HG03565 (cell line): ENCODE results near the gene CTSW.
"Not testable (repeated sequence)": the region's sequence is repeated elsewhere in the genome, so short reads cannot be mapped to it uniquely, and the experiment has no call there.

Source experiments
- ATAC-seq: cut with Tn5 transposase; IDR thresholded peaks from one replicate; pipeline ENCODE4 v1.9.1; 2021; ENCODE audit warnings: mild to moderate bottlenecking, moderate library complexity; ENCODE audit not compliant: unreplicated experiment

CTSW gene

DNA sequence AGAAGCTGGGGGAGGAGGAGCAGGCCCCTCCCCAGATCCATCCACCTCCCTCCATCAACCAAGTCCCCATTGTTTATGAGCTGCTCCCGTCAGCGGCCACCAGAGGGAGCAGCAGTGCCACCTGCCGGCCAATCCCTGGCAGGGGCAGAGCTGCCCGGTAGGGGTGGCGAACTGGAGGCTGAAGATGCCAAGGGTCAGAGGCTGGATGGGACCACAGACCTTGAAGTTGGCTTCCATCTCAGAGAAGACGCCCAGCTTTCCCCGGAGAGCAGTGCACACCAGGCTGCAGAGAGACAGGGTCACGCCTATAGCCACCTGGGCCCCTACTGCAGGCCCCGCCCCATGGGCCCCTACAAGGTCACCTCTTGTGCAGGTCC, 5.1 kb downstream of the CTSW start:
- ATAC-seq, result peak; percentile 28

DNA sequence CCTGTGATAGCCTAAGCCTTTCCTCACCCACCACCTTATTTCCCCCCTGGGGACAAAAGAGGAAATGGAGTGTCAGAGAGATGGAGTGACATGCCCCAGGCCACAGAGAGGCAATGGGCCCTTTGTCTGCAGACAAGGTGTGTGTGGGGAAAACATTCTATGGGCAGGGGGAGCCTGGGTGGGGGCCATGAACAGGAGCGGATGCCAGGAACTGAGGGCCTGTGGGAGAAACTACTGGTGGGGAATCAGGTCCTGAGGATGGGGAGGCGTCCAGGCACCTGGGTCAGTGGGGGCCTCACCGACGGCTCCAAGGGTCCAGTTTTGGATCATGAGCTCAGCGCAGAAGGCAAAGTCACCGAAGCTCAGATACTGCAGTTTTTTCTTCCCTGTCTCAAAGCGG, 5.6 kb downstream of the CTSW start:
- ATAC-seq, result no peak

DNA sequence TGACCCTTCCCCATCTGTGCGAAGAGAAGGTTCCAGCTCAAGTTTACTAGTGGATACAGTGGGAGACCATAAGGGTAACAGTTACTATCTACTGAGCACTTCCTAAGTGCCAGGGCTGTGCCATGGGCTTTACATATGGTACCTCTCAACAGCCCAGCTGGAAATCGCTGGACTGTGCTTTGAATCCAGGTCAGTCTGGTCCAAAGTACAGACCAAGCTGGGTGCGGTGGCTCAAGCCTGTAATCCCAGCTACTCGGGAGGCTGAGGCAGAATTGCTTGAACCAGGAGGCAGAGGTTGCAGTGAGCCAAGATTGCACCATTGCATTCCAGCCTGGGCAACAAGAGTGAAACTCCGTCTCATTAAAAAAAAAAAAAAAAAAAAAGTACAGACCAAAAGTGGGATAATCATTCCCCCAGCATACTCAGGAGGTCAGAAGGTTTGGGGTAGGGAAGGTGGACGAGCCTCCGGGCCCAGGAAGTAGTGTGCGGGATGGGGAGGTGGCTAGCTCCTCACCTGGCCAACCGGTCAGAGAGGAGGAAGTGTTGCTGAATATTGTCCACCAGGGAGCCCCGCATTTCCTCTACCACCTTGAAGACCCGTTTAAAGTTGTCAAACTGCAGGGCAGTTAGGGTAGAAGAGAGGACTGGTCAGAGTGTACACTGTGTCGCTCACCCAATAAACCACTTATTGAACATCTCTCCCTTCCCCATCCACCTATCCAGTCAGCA, 6.3 kb downstream of the CTSW start:
- ATAC-seq, result no peak

DNA sequence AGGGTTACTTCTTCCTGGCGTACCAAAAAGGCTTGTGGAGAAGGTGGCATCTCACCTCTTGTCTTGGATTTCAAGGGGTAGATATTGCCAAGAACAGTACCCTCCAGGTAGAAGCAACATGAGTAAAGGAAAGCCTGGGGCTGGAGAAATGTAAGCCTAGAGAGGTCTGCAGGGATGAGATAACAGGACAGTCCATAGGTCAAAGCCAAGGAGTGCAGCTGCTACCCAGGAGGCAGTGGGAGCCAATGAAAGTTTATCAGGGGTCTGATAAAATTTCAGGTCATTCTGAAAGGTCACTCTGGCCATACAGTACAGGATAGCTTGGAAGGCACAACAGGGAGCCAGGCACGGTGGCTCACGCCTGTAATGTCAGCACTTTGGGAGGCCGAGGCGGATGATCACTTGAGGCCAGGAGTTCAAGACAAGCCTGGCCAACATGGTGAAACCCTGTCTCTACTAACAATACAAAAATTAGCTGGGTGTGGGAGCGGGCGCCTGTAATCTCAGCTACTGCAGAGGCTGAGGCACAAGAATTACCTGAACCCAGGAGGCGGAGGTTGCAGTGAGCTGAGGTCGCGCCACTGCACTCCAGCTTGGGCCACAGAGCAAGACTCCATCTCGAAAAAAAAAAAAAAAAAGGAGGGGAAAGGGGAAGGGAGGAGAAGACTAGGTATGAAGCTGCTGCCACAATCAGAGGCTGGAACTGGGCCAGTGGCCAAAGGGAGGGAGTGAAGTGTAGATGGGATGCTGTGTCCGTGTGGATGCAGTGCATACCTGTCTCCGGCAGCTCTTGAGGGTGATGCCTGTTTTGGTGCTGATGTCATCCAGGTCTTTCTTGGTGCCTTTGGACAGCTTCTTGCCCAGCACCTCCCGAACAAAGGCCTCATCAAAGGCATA, 7.4 kb downstream of the CTSW start:
- no peak for ATAC-seq

DNA sequence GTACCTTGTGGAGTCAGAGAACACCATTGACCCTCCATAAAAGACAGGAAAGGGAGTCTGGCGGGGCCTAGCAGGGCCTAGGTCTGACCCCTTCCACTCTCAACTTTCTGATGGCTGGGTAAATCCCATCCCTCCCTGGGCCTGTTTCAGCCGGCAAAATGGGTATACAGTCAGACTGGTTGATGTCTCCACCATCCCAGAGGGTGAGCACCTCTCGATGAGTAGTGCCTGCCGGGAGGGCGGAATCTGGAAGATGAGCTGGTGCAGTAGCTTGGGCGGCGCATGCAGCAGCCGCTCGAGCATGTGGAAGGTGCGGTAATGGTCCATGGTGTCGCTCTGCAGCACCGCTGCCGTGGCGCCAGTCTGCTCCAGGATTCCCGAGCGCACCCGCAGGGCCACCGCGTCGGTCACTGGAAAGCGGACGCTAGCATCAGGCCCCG, 8.1 kb downstream of the CTSW start:
- ATAC-seq, result no peak

GRCh38 chr11:65888163-65888814, 8.7 kb downstream of the CTSW start, which contains the start of gene FIBP:
FIBP (minus strand) TSS chr11:65888471; CDS start chr11:65888418, 53 bp downstream.
- peak; percentile 31 for ATAC-seq

GRCh38 chr11:65890324-65891218, 10.9 kb downstream of the CTSW start, which contains the start of gene CCDC85B:
CCDC85B (plus strand) TSS chr11:65890673; CDS start chr11:65890784, 111 bp downstream.
- ATAC-seq, result peak; percentile 42

- no peak for ATAC-seq
Observed at GRCh38 chr11:65891219-65892136, 11.8 kb downstream of the CTSW start.

DNA sequence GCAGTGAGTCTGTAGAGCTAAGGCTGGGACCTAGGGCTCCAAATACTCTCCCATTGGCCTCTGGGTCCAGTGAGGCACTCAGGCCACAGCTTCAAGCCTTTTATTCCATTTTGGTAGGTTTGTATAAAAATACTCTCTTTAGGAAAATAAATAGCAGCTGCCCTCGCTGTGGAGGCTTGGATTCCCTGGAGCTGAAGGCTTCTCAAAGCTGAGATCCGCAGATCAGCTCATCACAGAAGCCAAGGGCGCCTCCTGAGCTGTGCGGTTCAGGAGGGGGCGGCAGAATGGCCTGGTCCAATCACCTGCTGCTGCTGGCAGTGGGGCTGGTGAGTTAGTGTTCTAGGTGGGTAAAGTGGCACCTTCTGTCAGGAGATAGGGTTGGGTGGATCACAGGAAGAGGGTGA, 12.5 kb downstream of the CTSW start:
- not testable (repeated sequence) for ATAC-seq

- no peak for ATAC-seq
Observed at GRCh38 chr11:65892661-65893317, 13.2 kb downstream of the CTSW start.

- ATAC-seq, result no peak
Observed at GRCh38 chr11:65894034-65894591, 14.5 kb downstream of the CTSW start.

DNA sequence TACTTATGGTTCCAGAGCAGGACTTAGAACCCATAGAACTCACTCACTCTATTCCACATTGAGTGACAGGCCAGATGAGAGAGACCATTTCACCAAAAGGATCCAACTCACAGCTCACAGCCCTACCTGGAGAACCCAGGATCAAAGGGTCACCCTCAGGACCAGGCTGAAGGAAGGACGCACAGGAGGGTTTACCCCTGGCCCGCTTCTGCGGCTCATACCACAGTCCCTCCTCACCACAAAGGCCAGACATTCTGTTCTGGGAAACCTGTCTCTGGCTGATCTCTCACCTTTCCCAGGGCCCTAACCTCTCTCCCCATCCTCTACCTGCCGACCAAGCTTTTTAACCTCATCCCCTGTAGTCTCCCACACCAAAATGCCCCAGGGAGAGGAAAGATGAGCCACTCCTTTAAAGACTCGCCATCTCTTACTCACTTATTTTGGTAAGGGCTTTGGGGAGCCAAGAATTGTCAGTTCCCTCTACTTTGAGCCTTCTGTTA, 15.9 kb downstream of the CTSW start:
- ATAC-seq, result no peak

DNA sequence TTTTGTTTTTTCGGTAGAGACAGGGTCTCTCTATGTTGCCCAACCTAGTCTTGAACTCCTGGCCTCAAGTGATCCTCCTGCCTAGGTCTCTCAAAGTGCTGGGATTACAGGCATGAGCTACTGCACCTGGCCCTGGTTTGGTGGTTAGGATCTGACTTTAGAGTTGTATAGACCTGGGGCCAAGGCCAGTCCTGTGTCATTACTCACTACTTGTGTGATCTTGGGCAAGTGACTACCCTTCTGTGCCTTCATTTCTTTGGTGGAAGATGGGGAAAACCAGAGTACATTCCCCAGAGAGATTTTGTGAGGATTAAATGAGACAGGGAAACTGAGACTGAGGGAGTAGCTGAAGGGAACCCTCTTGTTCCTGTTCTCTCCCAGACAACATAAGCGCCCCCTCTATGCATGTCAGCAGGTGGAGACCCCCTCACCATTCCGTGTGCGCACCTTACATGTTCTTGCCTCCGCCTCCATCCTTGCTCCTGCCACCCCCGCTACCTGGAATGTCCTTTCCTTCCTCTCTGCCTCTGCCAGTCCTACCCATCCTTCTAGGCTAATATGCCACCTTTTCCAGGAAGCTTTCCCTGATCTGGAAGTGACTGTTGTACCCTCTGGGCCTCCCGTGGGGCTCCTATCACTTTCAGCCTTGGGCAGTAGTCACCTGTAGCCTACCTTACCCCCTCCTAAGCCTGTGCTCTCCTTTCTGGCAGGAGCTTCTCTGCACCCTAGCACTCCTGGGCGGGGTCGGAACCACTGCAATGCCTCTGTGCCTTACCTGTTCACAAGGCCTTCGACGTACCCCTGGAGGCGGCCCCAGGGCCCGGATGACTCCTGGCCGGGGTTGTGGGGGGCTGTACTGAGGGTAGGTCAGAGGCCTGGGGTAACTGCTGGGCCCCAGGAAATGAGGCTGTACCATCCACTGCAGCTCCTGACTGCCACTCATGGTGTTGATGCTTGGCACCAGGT, 16.7 kb downstream of the CTSW start:
- no peak for ATAC-seq

GRCh38 chr11:65897020-65897471, 17.4 kb downstream of the CTSW start:
- ATAC-seq, result no peak

- no peak for ATAC-seq
Observed at GRCh38 chr11:65898656-65899355, 19.2 kb downstream of the CTSW start.

DNA sequence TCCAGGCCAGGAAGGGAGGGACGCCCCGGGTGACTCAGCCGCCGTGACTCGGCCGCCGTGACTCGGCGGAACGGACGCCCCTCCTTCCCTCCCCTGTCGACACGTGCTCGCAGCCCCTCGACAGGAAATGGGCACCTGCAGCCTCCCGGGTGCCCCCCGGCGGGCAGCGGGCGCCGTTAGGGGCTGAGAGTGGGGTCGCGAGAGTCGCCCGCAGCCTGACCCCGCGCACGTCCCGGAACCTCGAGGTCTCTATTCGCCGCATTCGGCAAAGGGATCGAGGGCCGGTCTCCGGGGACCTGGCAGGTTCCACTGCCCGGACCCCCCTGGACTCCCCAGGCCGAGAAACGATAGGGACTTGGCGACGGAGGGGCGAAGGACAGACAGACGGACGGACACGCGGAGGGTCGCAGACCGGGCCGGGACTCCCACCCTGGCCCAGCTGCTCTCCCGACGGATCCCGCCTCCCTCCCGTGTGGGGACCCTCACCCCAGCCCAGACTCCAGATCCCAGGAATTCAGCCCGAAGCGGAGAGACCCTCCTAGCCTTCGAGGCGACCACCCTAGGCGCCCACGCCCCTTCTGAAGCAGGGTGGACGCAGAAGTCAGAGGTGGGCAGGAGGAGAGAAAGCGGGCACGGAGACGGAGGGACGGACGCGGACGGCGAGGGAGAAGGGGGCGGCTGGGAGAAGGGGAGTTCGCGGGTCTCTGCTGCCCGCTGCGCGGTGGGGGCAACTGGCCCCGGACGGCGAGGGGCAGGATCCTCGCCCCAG, 19.9 kb downstream of the CTSW start:
- no peak for ATAC-seq
